HG03575 (cell line): ENCODE measurements around the gene RELCH.

Experiments
- ATAC-seq: cut with Tn5 transposase; IDR thresholded peaks from one replicate; pipeline ENCODE4 v1.9.1; 2021; ENCODE audit not compliant: unreplicated experiment, insufficient number of reproducible peaks, low FRiP score; ENCODE audit errors: extremely low read depth

Gene RELCH

GRCh38 chr18:62354151-62354550 is 167.1 kb downstream of the RELCH start:
- ATAC-seq: no peak

GRCh38 chr18:62357079-62357719 is 170.1 kb downstream of the RELCH start:
- no peak for ATAC-seq
